GM23338 (cell line): ENCODE measurements around the gene RAB11FIP4. TPM values are rescaled to one million over a fixed set of nuclear protein-coding genes. Genes with fewer than 3 reads are reported as not detected.

Source experiments
- JUNB ChIP-seq: IDR thresholded peaks from one replicate; pipeline ENCODE4 v1.6.1; 2016; ENCODE audit warnings: antibody characterized with exemption; ENCODE audit not compliant: unreplicated experiment
- REST ChIP-seq: IDR thresholded peaks from one replicate; pipeline ENCODE4 v1.6.1; 2018; ENCODE audit warnings: antibody characterized with exemption; ENCODE audit not compliant: unreplicated experiment
- polyA plus RNA-seq: library from polyadenylated mRNA; unstranded; fragments of >200 nt; fragmentation: Nextera tagmentation; extraction: Ambion mirVana; gene quantifications from 2 replicates; pipeline ENCODE4 v1.2.1, GENCODE V29; 2016
- total RNA-seq: library from RNA; depleted of rRNA; stranded (reverse); fragments of >200 nt; shearing (Covaris generic); gene quantifications from 2 replicates; pipeline ENCODE4 v1.2.3, GENCODE V29; 2014
- TF ChIP-seq, protein P1 (sequence below): fragments of 250-450 bp; sonication (Bioruptor Pico); IDR thresholded peaks from 2 replicates; pipeline ENCODE4 v1.5.0; 2020; ENCODE audit warnings: mild to moderate bottlenecking, moderate library complexity

Gene RAB11FIP4
- total and polyA plus RNA-seq, 2 experiments from 2014 or later, result 26.0 to 65.6 TPM

- TF ChIP-seq, protein P1, sequence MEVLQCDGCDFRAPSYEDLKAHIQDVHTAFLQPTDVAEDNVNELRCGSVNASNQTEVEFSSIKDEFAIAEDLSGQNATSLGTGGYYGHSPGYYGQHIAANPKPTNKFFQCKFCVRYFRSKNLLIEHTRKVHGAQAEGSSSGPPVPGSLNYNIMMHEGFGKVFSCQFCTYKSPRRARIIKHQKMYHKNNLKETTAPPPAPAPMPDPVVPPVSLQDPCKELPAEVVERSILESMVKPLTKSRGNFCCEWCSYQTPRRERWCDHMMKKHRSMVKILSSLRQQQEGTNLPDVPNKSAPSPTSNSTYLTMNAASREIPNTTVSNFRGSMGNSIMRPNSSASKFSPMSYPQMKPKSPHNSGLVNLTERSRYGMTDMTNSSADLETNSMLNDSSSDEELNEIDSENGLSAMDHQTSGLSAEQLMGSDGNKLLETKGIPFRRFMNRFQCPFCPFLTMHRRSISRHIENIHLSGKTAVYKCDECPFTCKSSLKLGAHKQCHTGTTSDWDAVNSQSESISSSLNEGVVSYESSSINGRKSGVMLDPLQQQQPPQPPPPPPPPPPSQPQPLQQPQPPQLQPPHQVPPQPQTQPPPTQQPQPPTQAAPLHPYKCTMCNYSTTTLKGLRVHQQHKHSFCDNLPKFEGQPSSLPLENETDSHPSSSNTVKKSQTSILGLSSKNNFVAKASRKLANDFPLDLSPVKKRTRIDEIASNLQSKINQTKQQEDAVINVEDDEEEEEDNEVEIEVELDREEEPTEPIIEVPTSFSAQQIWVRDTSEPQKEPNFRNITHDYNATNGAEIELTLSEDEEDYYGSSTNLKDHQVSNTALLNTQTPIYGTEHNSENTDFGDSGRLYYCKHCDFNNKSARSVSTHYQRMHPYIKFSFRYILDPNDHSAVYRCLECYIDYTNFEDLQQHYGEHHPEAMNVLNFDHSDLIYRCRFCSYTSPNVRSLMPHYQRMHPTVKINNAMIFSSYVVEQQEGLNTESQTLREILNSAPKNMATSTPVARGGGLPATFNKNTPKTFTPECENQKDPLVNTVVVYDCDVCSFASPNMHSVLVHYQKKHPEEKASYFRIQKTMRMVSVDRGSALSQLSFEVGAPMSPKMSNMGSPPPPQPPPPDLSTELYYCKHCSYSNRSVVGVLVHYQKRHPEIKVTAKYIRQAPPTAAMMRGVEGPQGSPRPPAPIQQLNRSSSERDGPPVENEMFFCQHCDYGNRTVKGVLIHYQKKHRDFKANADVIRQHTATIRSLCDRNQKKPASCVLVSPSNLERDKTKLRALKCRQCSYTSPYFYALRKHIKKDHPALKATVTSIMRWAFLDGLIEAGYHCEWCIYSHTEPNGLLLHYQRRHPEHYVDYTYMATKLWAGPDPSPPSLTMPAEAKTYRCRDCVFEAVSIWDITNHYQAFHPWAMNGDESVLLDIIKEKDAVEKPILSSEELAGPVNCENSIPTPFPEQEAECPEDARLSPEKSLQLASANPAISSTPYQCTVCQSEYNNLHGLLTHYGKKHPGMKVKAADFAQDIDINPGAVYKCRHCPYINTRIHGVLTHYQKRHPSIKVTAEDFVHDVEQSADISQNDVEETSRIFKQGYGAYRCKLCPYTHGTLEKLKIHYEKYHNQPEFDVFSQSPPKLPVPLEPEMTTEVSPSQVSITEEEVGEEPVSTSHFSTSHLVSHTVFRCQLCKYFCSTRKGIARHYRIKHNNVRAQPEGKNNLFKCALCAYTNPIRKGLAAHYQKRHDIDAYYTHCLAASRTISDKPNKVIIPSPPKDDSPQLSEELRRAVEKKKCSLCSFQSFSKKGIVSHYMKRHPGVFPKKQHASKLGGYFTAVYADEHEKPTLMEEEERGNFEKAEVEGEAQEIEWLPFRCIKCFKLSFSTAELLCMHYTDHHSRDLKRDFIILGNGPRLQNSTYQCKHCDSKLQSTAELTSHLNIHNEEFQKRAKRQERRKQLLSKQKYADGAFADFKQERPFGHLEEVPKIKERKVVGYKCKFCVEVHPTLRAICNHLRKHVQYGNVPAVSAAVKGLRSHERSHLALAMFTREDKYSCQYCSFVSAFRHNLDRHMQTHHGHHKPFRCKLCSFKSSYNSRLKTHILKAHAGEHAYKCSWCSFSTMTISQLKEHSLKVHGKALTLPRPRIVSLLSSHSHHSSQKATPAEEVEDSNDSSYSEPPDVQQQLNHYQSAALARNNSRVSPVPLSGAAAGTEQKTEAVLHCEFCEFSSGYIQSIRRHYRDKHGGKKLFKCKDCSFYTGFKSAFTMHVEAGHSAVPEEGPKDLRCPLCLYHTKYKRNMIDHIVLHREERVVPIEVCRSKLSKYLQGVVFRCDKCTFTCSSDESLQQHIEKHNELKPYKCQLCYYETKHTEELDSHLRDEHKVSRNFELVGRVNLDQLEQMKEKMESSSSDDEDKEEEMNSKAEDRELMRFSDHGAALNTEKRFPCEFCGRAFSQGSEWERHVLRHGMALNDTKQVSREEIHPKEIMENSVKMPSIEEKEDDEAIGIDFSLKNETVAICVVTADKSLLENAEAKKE (CRISPR knock-in tag), result no peak
- TF ChIP-seq JUNB (no peak), REST (no peak)
These were observed 165.6 kb downstream of the RAB11FIP4 start (continued) for GRCh38 chr17:31556969-31557645.
